GM19455 (cell line): ENCODE results near the gene PRLR.

Experiments
- ATAC-seq: cut with Tn5 transposase; IDR thresholded peaks from one replicate; pipeline ENCODE4 v1.9.1; 2021; ENCODE audit not compliant: unreplicated experiment

The PRLR gene

GRCh38 chr5:35162848-35163709, 67.2 kb downstream of the PRLR start:
- ATAC-seq = no peak

GRCh38 chr5:35161652-35162273, 68.5 kb downstream of the PRLR start:
- ATAC-seq = no peak

GRCh38 chr5:35160486-35161116, 69.7 kb downstream of the PRLR start:
- no peak for ATAC-seq

- no peak for ATAC-seq
Measured at GRCh38 chr5:35159370-35159742, 70.9 kb downstream of the PRLR start.

- ATAC-seq = no peak
Measured at GRCh38 chr5:35158622-35159369, 71.5 kb downstream of the PRLR start.

GRCh38 chr5:35158204-35158603, 72.1 kb downstream of the PRLR start:
- no peak for ATAC-seq

- no peak for ATAC-seq
Measured at GRCh38 chr5:35153375-35153932, 76.8 kb downstream of the PRLR start.

- ATAC-seq = no peak
Measured at GRCh38 chr5:35152733-35153132, 77.6 kb downstream of the PRLR start.

GRCh38 chr5:35151146-35151920, 79.0 kb downstream of the PRLR start:
- no peak for ATAC-seq

- no peak for ATAC-seq
Measured at GRCh38 chr5:35149041-35149440, 81.2 kb downstream of the PRLR start.

- ATAC-seq = no peak
Measured at GRCh38 chr5:35146406-35146805, 83.9 kb downstream of the PRLR start.

- ATAC-seq = no peak
Measured at GRCh38 chr5:35145691-35146317, 84.5 kb downstream of the PRLR start.

- ATAC-seq = no peak
Measured at GRCh38 chr5:35145012-35145411, 85.3 kb downstream of the PRLR start.

- ATAC-seq = no peak
Measured at GRCh38 chr5:35143841-35144240, 86.4 kb downstream of the PRLR start.

GRCh38 chr5:35141739-35142138, 88.5 kb downstream of the PRLR start:
- no peak for ATAC-seq

- no peak for ATAC-seq
Measured at GRCh38 chr5:35138232-35138631, 92.1 kb downstream of the PRLR start.

- no peak for ATAC-seq
Measured at GRCh38 chr5:35136386-35136785, 93.9 kb downstream of the PRLR start.

- no peak for ATAC-seq
Measured at GRCh38 chr5:35135239-35135700, 95.0 kb downstream of the PRLR start.

GRCh38 chr5:35134278-35135030, 95.8 kb downstream of the PRLR start:
- ATAC-seq = no peak
